Gastrocnemius medialis (tissue), 4 donors: ENCODE data around the gene SLC9B2. TPM values are rescaled to one million over a fixed set of nuclear protein-coding genes. Genes with fewer than 3 reads are reported as not detected.

ENCODE experiments used
- ATAC-seq, 2 donors: fragments of 150-250 bp; one replicate each; pipeline ENCODE4 v1.9.1; 2016
- DNase-seq, 2 donors: peaks; one replicate each; pipeline ENCODE4 v3.0.0-alpha.2; 2019
- H3K27ac ChIP-seq, 4 donors: fragments of 200-600 bp; sonication (generic); 1 replicate in 1 of 4; 2 replicates in 3 of 4; pipeline ENCODE4 v1.5.1; 2016 to 2018; ENCODE audit warnings: mild to moderate bottlenecking in 2 of 4, moderate library complexity in 1 of 4
- H3K27me3 ChIP-seq, 3 donors: fragments of 200-600 bp; sonication (generic) in 2 of 3; 1 replicate in 1 of 3; 2 replicates in 2 of 3; pipeline versions ENCODE4 v1.5.1 to v1.6.0; 2016 to 2019; ENCODE audit warnings: mild to moderate bottlenecking in 1 of 3, moderate library complexity in 1 of 3
- H3K36me3 ChIP-seq, 2 donors: fragments of 200-600 bp; sonication (generic) in 1 of 2; one replicate each; pipeline ENCODE4 v1.5.1; 2017 to 2018
- H3K4me1 ChIP-seq, 2 donors: fragments of 200-600 bp; sonication (generic) in 1 of 2; one replicate each; pipeline ENCODE4 v1.5.1; 2016 to 2017; ENCODE audit warnings: mild to moderate bottlenecking in 2 of 2
- H3K4me3 ChIP-seq, 4 donors: fragments of 200-600 bp; sonication (generic) in 3 of 4; 1 replicate in 1 of 4; 2 replicates in 3 of 4; pipeline ENCODE4 v1.5.1; 2016 to 2019; ENCODE audit warnings: mild to moderate bottlenecking in 2 of 4
- H3K9me3 ChIP-seq, 3 donors: fragments of 200-600 bp; sonication (generic) in 2 of 3; 1 replicate in 1 of 3; 2 replicates in 2 of 3; pipeline ENCODE4 v1.5.1; 2016 to 2019
- CTCF ChIP-seq, 5 experiments: fragments of 450-650 bp in 3 of 5; fragments of 200-600 bp in 2 of 5; sonication (generic) in 2 of 5; IDR thresholded peaks in 4 of 5; conservative IDR thresholded peaks in 1 of 5; 1 replicate in 4 of 5; 2 replicates in 1 of 5; pipeline ENCODE4 v1.5.1; 2016 to 2019; ENCODE audit warnings: antibody characterized with exemption in 5 of 5, mild to moderate bottlenecking in 3 of 5, moderate library complexity in 3 of 5
- POLR2A ChIP-seq, 2 donors: fragments of 450-650 bp; IDR thresholded peaks; one replicate each; pipeline ENCODE4 v1.6.1; 2017; ENCODE audit warnings: antibody characterized with exemption in 2 of 2, mild to moderate bottlenecking in 2 of 2, moderate library complexity in 2 of 2
- in situ Hi-C, 4 donors: fragments of 200-750 bp; cut with MboI; loops; one replicate each; pipeline versions ENCODE4 v1.15.0 to v1.8.0; 2017; ENCODE audit warnings: low sequenced_read_pairs in 4 of 4
- intact Hi-C: fragments of 100-400 bp; cut with DNase I; formaldehyde crosslinking; loops from one replicate; pipeline ENCODE4 v1.15.1; 2023; ENCODE audit warnings: low total_unique reads
- total RNA-seq, 4 donors: library from RNA; depleted of rRNA; stranded (reverse); fragments of >200 nt; gene quantifications; one replicate each; pipeline versions ENCODE4 v1.1.0 to v1.2.3, GENCODE V29; 2016

The SLC9B2 gene
- total RNA-seq = 1 to 10 TPM; 2.0 to 6.1 (median 2.3) TPM

- Histone ChIP-seq H3K4me1 (peaks cover 6 to 21% of the 10 kb centered on the region in 2 donors), H3K9me3 (no peaks in the 10 kb centered on the region), H3K27ac (peak within 1 kb of the TSS; percentile 79 to 95 (median 82)), H3K36me3 (peaks cover 0 to 13% of the 10 kb centered on the region in 2 donors), H3K27me3 (no peaks in the 10 kb centered on the region), H3K4me3 (peak within 1 kb of the TSS; percentile 69 to 94 (median 78))
- DNase-seq (no peak), ATAC-seq (peak in 1 of 2 donors; percentile 82)
- in situ Hi-C loops (no loop called here), intact Hi-C loops (loop anchor here (2.0 to 5.0 kb wide), 3 partner anchors 22 to 250 kb away; partner anchors contain the start of genes BDH2 and UBE2D3)
- TF ChIP-seq POLR2A (IDR thresholded peaks at IDR 0.05) (no peak), CTCF (IDR thresholded peaks at IDR 0.05 in 4 of 5, conservative IDR thresholded peaks at IDR 0.05 in 1 of 5) (no peak)
These were observed at the start of gene SLC9B2 for GRCh38 chr4:103076747-103077347. TSS of gene SLC9B2 (minus strand) at chr4:103076761. CDS start at chr4:103067550, 9,211 bp downstream.

GRCh38 chr4:103126126-103126525, 49.6 kb upstream of the SLC9B2 start:
- in situ Hi-C loops = no loop called here
- no peaks in the 10 kb centered on the region for H3K36me3 ChIP-seq
- DNase-seq (no peak), ATAC-seq (no peak)
- no peak overlapping the region for H3K4me3 ChIP-seq
- H3K27ac ChIP-seq = no peak overlapping the region
- H3K9me3 ChIP-seq = no peaks in the 10 kb centered on the region
- no peaks in the 10 kb centered on the region for H3K4me1 ChIP-seq
- intact Hi-C loops = no loop called here
- H3K27me3 ChIP-seq = no peaks in the 10 kb centered on the region
- TF ChIP-seq CTCF (IDR thresholded peaks at IDR 0.05 in 4 of 5, conservative IDR thresholded peaks at IDR 0.05 in 1 of 5) (no peak), POLR2A (IDR thresholded peaks at IDR 0.05) (no peak)

- Histone ChIP-seq H3K9me3 (no peaks in the 10 kb centered on the region), H3K27me3 (no peaks in the 10 kb centered on the region), H3K27ac (no peak overlapping the region), H3K4me3 (no peak overlapping the region), H3K36me3 (no peaks in the 10 kb centered on the region), H3K4me1 (no peaks in the 10 kb centered on the region)
- DNase-seq = no peak
- intact Hi-C loops (no loop called here), in situ Hi-C loops (no loop called here)
- ATAC-seq = no peak
- no peak for TF ChIP-seq CTCF (IDR thresholded peaks at IDR 0.05 in 4 of 5, conservative IDR thresholded peaks at IDR 0.05 in 1 of 5)
- TF ChIP-seq POLR2A (IDR thresholded peaks at IDR 0.05) = no peak
These were observed 46.6 kb upstream of the SLC9B2 start for GRCh38 chr4:103123114-103123513.

- no peaks in the 10 kb centered on the region for H3K4me1 ChIP-seq
- no peak overlapping the region for H3K27ac ChIP-seq
- TF ChIP-seq POLR2A (IDR thresholded peaks at IDR 0.05) (no peak), CTCF (IDR thresholded peaks at IDR 0.05 in 4 of 5, conservative IDR thresholded peaks at IDR 0.05 in 1 of 5) (no peak)
- in situ Hi-C loops (no loop called here), intact Hi-C loops (no loop called here)
- no peaks in the 10 kb centered on the region for H3K27me3 ChIP-seq
- ATAC-seq (no peak), DNase-seq (no peak)
- no peaks in the 10 kb centered on the region for H3K9me3 ChIP-seq
- H3K4me3 ChIP-seq = no peak overlapping the region
- H3K36me3 ChIP-seq = no peaks in the 10 kb centered on the region
These were observed 41.6 kb upstream of the SLC9B2 start for GRCh38 chr4:103118166-103118565.

GRCh38 chr4:103111598-103111997, 35.0 kb upstream of the SLC9B2 start:
- H3K27ac ChIP-seq = no peak overlapping the region

More at GRCh38 chr4:103111598-103111997, 35.0 kb upstream of the SLC9B2 start:
- TF ChIP-seq CTCF (IDR thresholded peaks at IDR 0.05 in 4 of 5, conservative IDR thresholded peaks at IDR 0.05 in 1 of 5) = no peak
- TF ChIP-seq POLR2A (IDR thresholded peaks at IDR 0.05) = no peak
- Histone ChIP-seq H3K4me1 (no peaks in the 10 kb centered on the region), H3K27me3 (no peaks in the 10 kb centered on the region), H3K36me3 (no peaks in the 10 kb centered on the region), H3K9me3 (no peaks in the 10 kb centered on the region), H3K4me3 (no peak overlapping the region)
- intact Hi-C loops = no loop called here
- DNase-seq = no peak
- in situ Hi-C loops = no loop called here
- ATAC-seq = no peak
